GM10266 (cell line): Measurements from ENCODE around the gene VSIG8.

ENCODE experiments used
- DNase-seq: peaks from one replicate; pipeline ENCODE4 v3.0.0; 2012; ENCODE audit errors: extremely low spot score
- CTCF ChIP-seq: IDR thresholded peaks from 2 replicates; pipeline ENCODE4 v1.5.1; 2012; ENCODE audit warnings: mild to moderate bottlenecking, low read depth; ENCODE audit not compliant: control insufficient read depth, insufficient read depth; ENCODE audit errors: missing control alignments

The VSIG8 gene

DNA sequence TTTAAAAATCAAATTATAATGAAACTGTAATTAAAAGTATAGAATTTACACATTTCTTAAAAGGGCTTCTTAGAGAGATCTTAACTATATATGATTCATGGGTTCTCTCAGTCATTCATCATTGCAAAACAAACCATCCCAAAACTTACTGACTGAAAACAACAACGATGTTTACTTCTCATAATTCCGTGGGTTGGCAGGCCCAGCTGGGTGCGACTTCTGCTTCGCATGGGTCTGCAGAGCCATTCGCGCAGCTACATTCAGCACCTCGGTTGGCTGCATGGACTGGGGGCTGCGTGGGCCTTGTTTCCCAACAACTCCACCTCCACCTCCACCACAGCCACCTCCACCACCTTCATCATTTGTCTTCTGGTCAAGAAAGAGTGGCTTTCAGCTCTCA is 31.7 kb downstream of the VSIG8 start:
- no peak for DNase-seq
- TF ChIP-seq CTCF: no peak

GRCh38 chr1:159829822-159830465 is 32.5 kb downstream of the VSIG8 start:
- no peak for TF ChIP-seq CTCF
- no peak for DNase-seq

DNA sequence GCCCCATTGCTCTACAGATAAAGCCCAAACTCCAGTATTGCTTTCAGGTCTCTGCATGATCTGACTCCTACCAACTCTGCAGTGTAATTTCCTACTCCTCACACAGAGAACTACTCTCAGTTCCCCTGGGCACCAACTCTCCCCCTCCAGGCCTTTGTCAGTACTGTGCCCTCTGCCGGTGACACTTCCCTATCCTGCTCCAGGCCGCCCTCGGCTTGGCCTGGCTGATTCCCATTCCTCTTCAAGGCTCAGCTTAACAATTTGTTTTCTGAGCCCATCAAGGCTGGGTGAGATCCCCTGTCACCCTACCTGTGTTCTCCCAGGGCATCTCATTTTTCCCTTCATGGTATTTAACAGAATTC is 33.2 kb downstream of the VSIG8 start:
- DNase-seq: peak; percentile 33
- peak; percentile 39 for TF ChIP-seq CTCF

DNA sequence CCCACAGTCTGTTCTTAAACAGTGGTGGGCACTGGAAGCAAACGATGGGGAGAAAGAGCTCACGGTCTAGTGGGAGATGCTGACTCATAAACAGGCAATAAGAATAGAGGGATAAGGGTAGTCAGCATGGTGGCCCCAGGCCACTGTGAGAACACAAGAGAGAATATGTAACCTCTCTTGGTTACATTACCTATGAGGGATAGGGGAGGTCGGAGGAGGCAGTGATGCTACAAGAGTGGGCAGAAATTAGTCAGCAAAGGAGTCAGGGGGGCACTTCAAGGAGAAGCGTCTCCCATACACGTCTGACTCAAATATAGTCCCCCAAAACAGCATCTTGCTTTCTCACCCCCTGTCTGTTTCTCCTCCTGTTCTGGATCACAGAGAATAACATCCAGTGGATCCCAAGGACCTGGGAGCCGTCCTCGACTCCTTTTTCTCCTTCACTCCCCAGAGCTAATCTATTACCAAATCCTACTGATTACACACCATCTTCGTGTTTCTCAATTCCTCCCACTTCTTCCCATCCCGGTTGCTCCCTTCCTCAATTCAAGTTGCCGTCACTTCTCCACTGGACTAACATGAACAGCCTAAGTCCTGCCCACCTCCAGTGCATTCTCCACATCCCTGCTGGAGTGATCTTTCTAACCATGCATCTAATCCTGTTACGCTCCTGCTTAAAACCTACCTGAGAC is 33.7 kb downstream of the VSIG8 start:
- TF ChIP-seq CTCF: no peak
- DNase-seq: no peak

GRCh38 chr1:159828176-159828575 is 34.3 kb downstream of the VSIG8 start:
- no peak for DNase-seq
- TF ChIP-seq CTCF: no peak

- TF ChIP-seq CTCF: no peak
- DNase-seq: no peak
Observed at GRCh38 chr1:159827549-159827948, 34.9 kb downstream of the VSIG8 start.

GRCh38 chr1:159827102-159827490 is 35.4 kb downstream of the VSIG8 start:
- no peak for TF ChIP-seq CTCF
- DNase-seq: no peak
